Measurements from ENCODE around the gene XYLT1. TPM values are rescaled to one million over a fixed set of nuclear protein-coding genes. Genes with fewer than 3 reads are reported as not detected.
A peak's percentile ranks its signal among the peaks of the same experiment; 100 is the strongest.

Gene XYLT1
- total and polyA plus RNA-seq, 2 donors = 2.2 to 3.5 TPM

GRCh38 chr16:17370731-17371285, 100.0 kb downstream of the XYLT1 start:
- H3K36me3 ChIP-seq (ENCODE audit: control insufficient read depth in 2 of 2, insufficient read depth in 2 of 2, low read length in 1 of 2) = no peaks in the 10 kb centered on the region
- H3K9me3 ChIP-seq (ENCODE audit: control insufficient read depth in 2 of 2, insufficient read depth in 1 of 2, low read length in 1 of 2) = no peaks in the 10 kb centered on the region
- peaks cover 56 to 64% of the 10 kb centered on the region in 2 donors for H3K4me1 ChIP-seq (ENCODE audit: control insufficient read depth in 2 of 2, insufficient read depth in 2 of 2, low read length in 2 of 2)
- no peak for DNase-seq (ENCODE audit: low read depth in 6 of 9, low spot score in 9 of 9)
- 64% methylated on average over 4 of the region's 4 CpGs for WGBS
- H3K27me3 ChIP-seq (ENCODE audit: control insufficient read depth in 2 of 2, insufficient read depth in 1 of 2, low read length in 1 of 2) = no peaks in the 10 kb centered on the region
- H3K27ac ChIP-seq (ENCODE audit: low read depth in 1 of 2, low read length in 1 of 2) = peak overlapping the region; percentile 69 to 97
- no peak overlapping the region for H3K4me3 ChIP-seq (ENCODE audit: low read length in 2 of 2)

DNA sequence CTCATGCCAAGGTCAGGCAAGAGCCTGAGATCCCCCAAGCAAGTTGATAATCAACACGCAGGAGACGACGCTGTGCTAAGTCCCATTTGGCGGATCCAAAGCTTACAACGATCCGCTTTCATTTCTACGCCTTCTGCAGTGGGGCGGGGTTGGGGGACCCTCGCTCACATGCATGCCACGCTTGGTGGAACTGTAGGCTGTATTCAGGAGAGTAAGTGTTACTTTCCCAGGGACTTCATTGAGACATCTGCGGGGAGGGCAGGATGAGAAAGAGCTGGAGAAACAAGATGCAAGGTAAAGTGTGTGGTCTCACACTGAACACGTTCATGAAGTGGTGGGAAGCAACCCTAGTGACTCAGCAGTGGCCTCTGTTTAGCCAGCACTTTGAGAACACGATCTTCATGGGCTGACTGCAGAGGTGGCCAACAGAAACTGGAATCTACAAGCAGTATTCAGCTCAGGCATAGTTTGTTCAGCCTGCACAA, 100.5 kb downstream of the XYLT1 start:
- Histone ChIP-seq H3K4me1 (ENCODE audit: control insufficient read depth in 2 of 2, insufficient read depth in 2 of 2, low read length in 2 of 2) (peaks cover 60 to 66% of the 10 kb centered on the region in 2 donors), H3K4me3 (ENCODE audit: low read length in 2 of 2) (no peak overlapping the region)
- WGBS = 77% methylated on average over 13 of the region's 13 CpGs

DNA sequence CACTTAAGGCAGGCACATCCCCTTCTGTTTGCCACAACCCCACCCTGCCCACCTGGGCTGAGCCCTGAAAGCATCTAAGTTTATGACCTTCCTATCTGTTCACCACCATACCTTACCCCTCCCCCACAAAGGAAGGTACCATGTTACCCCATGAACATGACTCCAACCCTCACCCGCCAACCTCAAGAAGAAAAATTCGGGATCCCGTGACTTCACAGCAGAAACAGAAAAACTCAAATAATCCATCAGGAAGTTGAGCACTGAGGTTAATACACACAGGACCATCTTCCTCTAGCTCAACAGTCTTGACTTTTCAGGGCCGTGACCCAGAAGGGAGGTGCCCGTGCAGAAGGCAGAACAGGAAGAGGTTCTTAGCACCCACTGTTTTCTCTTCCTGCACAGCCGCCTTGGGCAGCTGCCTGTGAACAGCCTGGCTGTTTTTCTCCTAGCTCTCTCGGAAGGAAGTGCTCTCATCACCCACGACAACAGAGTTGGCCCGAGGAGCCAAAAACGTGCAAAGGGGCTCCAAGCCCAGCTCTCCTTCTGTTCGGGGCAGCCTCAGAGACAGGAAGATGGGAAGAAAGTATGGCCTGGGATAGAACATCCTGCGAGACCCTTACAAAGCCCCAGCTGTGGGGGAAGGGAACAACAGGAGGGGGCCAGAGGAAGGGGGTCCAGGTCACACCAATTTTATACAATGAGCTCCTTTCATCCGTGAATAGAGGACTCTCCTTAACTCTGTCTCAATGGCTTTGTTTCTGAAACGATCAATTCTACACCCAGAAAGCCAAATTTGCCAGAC, 101.1 kb downstream of the XYLT1 start:
- H3K4me1 ChIP-seq (ENCODE audit: control insufficient read depth in 2 of 2, insufficient read depth in 2 of 2, low read length in 2 of 2) = peaks cover 65 to 72% of the 10 kb centered on the region in 2 donors
- peak; percentile 59 to 92 (median 76) for DNase-seq (ENCODE audit: low read depth in 6 of 9, low spot score in 9 of 9)

More for the DNA sequence above, 100.5 kb downstream of the XYLT1 start:
- Histone ChIP-seq H3K27me3 (ENCODE audit: control insufficient read depth in 2 of 2, insufficient read depth in 1 of 2, low read length in 1 of 2) (no peaks in the 10 kb centered on the region), H3K36me3 (ENCODE audit: control insufficient read depth in 2 of 2, insufficient read depth in 2 of 2, low read length in 1 of 2) (no peaks in the 10 kb centered on the region), H3K9me3 (ENCODE audit: control insufficient read depth in 2 of 2, insufficient read depth in 1 of 2, low read length in 1 of 2) (no peaks in the 10 kb centered on the region), H3K27ac (ENCODE audit: low read depth in 1 of 2, low read length in 1 of 2) (peak overlapping the region; percentile 97)
- peak in 1 of 9 donors; percentile 46 for DNase-seq (ENCODE audit: low read depth in 6 of 9, low spot score in 9 of 9)

GRCh38 chr16:17368951-17369350, 101.8 kb downstream of the XYLT1 start:
- peak overlapping the region; percentile 97 for H3K27ac ChIP-seq (ENCODE audit: low read depth in 1 of 2, low read length in 1 of 2)
- no peaks in the 10 kb centered on the region for H3K27me3 ChIP-seq (ENCODE audit: control insufficient read depth in 2 of 2, insufficient read depth in 1 of 2, low read length in 1 of 2)
- peak in 1 of 9 donors; percentile 69 for DNase-seq (ENCODE audit: low read depth in 6 of 9, low spot score in 9 of 9)
- H3K9me3 ChIP-seq (ENCODE audit: control insufficient read depth in 2 of 2, insufficient read depth in 1 of 2, low read length in 1 of 2) = no peaks in the 10 kb centered on the region
- WGBS = 28% methylated on average over 5 of the region's 5 CpGs
- H3K4me3 ChIP-seq (ENCODE audit: low read length in 2 of 2) = peak overlapping the region; percentile 44 to 56
- no peaks in the 10 kb centered on the region for H3K36me3 ChIP-seq (ENCODE audit: control insufficient read depth in 2 of 2, insufficient read depth in 2 of 2, low read length in 1 of 2)
- peaks cover 69 to 77% of the 10 kb centered on the region in 2 donors for H3K4me1 ChIP-seq (ENCODE audit: control insufficient read depth in 2 of 2, insufficient read depth in 2 of 2, low read length in 2 of 2)

More for the DNA sequence above, 101.1 kb downstream of the XYLT1 start:
- WGBS = 6% methylated on average over 14 of the region's 14 CpGs
- Histone ChIP-seq H3K27ac (ENCODE audit: low read depth in 1 of 2, low read length in 1 of 2) (peak overlapping the region; percentile 97), H3K36me3 (ENCODE audit: control insufficient read depth in 2 of 2, insufficient read depth in 2 of 2, low read length in 1 of 2) (no peaks in the 10 kb centered on the region), H3K9me3 (ENCODE audit: control insufficient read depth in 2 of 2, insufficient read depth in 1 of 2, low read length in 1 of 2) (no peaks in the 10 kb centered on the region), H3K4me3 (ENCODE audit: low read length in 2 of 2) (peak overlapping the region; percentile 44 to 56), H3K27me3 (ENCODE audit: control insufficient read depth in 2 of 2, insufficient read depth in 1 of 2, low read length in 1 of 2) (no peaks in the 10 kb centered on the region)

- Histone ChIP-seq H3K9me3 (ENCODE audit: control insufficient read depth in 2 of 2, insufficient read depth in 1 of 2, low read length in 1 of 2) (no peaks in the 10 kb centered on the region), H3K4me3 (ENCODE audit: low read length in 2 of 2) (no peak overlapping the region), H3K27ac (ENCODE audit: low read depth in 1 of 2, low read length in 1 of 2) (peak overlapping the region; percentile 61 to 97), H3K27me3 (ENCODE audit: control insufficient read depth in 2 of 2, insufficient read depth in 1 of 2, low read length in 1 of 2) (no peaks in the 10 kb centered on the region), H3K36me3 (ENCODE audit: control insufficient read depth in 2 of 2, insufficient read depth in 2 of 2, low read length in 1 of 2) (no peaks in the 10 kb centered on the region), H3K4me1 (ENCODE audit: control insufficient read depth in 2 of 2, insufficient read depth in 2 of 2, low read length in 2 of 2) (peaks cover 74 to 81% of the 10 kb centered on the region in 2 donors)
- no peak for DNase-seq (ENCODE audit: low read depth in 6 of 9, low spot score in 9 of 9)
- WGBS = 77% methylated on average over 3 of the region's 3 CpGs
These were observed 102.3 kb downstream of the XYLT1 start for GRCh38 chr16:17368446-17368845.

- no peak for DNase-seq (ENCODE audit: low read depth in 6 of 9, low spot score in 9 of 9)
- Histone ChIP-seq H3K27ac (ENCODE audit: low read depth in 1 of 2, low read length in 1 of 2) (peak overlapping the region in 1 of 2 donors; percentile 25), H3K9me3 (ENCODE audit: control insufficient read depth in 2 of 2, insufficient read depth in 1 of 2, low read length in 1 of 2) (no peaks in the 10 kb centered on the region), H3K4me1 (ENCODE audit: control insufficient read depth in 2 of 2, insufficient read depth in 2 of 2, low read length in 2 of 2) (peaks cover 80 to 85% of the 10 kb centered on the region in 2 donors), H3K27me3 (ENCODE audit: control insufficient read depth in 2 of 2, insufficient read depth in 1 of 2, low read length in 1 of 2) (no peaks in the 10 kb centered on the region), H3K4me3 (ENCODE audit: low read length in 2 of 2) (no peak overlapping the region), H3K36me3 (ENCODE audit: control insufficient read depth in 2 of 2, insufficient read depth in 2 of 2, low read length in 1 of 2) (no peaks in the 10 kb centered on the region)
- 39% methylated on average over 10 of the region's 10 CpGs for WGBS
These were observed 102.8 kb downstream of the XYLT1 start for GRCh38 chr16:17367923-17368322.

DNA sequence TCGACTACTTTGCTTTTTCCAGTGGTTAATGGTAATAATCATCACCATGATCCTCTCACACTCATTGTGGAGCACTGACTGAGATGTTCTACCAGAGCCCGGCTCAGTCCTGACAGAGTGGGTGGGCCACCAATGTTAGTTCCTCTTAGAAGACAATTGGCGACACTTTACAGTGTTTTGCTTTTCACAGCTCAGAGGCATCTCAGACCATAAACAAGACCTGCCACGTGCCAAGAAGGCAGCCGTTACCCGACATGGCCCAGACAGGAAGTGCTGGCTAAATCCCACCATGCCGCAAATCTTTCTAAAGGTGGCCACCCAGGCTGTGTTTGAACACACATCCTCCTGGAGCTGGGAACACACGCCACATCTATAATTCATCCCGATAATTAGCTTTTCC, 103.7 kb downstream of the XYLT1 start:
- no peak overlapping the region for H3K4me3 ChIP-seq (ENCODE audit: low read length in 2 of 2)
- no peaks in the 10 kb centered on the region for H3K27me3 ChIP-seq (ENCODE audit: control insufficient read depth in 2 of 2, insufficient read depth in 1 of 2, low read length in 1 of 2)
- H3K9me3 ChIP-seq (ENCODE audit: control insufficient read depth in 2 of 2, insufficient read depth in 1 of 2, low read length in 1 of 2) = no peaks in the 10 kb centered on the region
- H3K36me3 ChIP-seq (ENCODE audit: control insufficient read depth in 2 of 2, insufficient read depth in 2 of 2, low read length in 1 of 2) = no peaks in the 10 kb centered on the region
- 33% methylated on average over 9 of the region's 9 CpGs for WGBS
- DNase-seq (ENCODE audit: low read depth in 6 of 9, low spot score in 9 of 9) = peak in 2 of 9 donors; percentile 26 to 65
- no peak overlapping the region for H3K27ac ChIP-seq (ENCODE audit: low read depth in 1 of 2, low read length in 1 of 2)
- H3K4me1 ChIP-seq (ENCODE audit: control insufficient read depth in 2 of 2, insufficient read depth in 2 of 2, low read length in 2 of 2) = peaks cover 80 to 89% of the 10 kb centered on the region in 2 donors

DNA sequence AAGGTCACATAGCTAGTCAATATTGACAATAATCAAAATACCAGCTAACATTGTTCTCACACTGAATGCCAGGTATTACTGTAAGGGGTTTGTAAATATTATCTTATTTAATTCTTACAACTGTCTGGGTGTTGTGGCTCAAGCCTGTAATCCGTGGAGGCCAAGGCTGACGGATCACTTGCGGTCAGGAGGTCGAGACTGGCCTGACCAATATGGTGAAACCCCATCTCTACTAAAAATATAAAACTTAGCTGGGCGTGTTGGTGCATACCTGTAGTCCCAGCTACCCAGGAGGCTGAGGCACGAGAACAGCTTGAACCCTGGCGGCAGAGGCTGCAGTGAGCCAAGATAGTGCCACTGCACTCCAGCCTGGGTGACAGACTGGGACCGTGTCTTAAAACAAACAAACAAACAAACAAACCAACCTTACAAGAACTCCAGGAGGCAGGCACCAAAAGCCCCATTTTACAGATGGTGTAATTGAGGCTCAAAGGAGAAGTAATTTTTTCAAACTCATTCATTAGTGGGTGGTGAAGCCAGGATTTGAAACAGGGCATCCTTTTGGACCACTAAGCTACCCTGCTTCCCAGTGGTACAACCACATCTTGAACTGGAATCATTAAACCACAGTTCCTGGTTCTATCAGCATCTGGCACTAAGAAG, 104.3 kb downstream of the XYLT1 start:
- 97% methylated on average over 8 of the region's 8 CpGs for WGBS
- H3K27ac ChIP-seq (ENCODE audit: low read depth in 1 of 2, low read length in 1 of 2) = no peak overlapping the region

More for the DNA sequence above, 104.3 kb downstream of the XYLT1 start:
- Histone ChIP-seq H3K4me3 (ENCODE audit: low read length in 2 of 2) (no peak overlapping the region), H3K4me1 (ENCODE audit: control insufficient read depth in 2 of 2, insufficient read depth in 2 of 2, low read length in 2 of 2) (peaks cover 76 to 85% of the 10 kb centered on the region in 2 donors), H3K9me3 (ENCODE audit: control insufficient read depth in 2 of 2, insufficient read depth in 1 of 2, low read length in 1 of 2) (no peaks in the 10 kb centered on the region), H3K36me3 (ENCODE audit: control insufficient read depth in 2 of 2, insufficient read depth in 2 of 2, low read length in 1 of 2) (no peaks in the 10 kb centered on the region), H3K27me3 (ENCODE audit: control insufficient read depth in 2 of 2, insufficient read depth in 1 of 2, low read length in 1 of 2) (no peaks in the 10 kb centered on the region)
- DNase-seq (ENCODE audit: low read depth in 6 of 9, low spot score in 9 of 9) = no peak

Measured in thymus (tissue), 11 donors.